ENCODE results near the gene NFIB. TPM values are rescaled to one million over a fixed set of nuclear protein-coding genes. Genes with fewer than 3 reads are reported as not detected.

The NFIB gene
- total RNA-seq, 1 experiment from 2014 or later: 14.3 TPM

GRCh38 chr9:14236591-14236990 is 77.3 kb downstream of the NFIB start:
- Histone ChIP-seq H3K14ac (ENCODE audit: insufficient read depth, low read length) (no peak overlapping the region), H3K27me3 (ENCODE audit: insufficient read depth, low read length) (no peaks in the 10 kb centered on the region), H3K4me2 (ENCODE audit: insufficient read depth, insufficient read length, low read length) (no peak overlapping the region), H3K23me2 (ENCODE audit: insufficient read length, low read depth, low read length, poor library complexity, severe bottlenecking) (no peaks in the 10 kb centered on the region), H4K20me1 (ENCODE audit: control insufficient read depth, insufficient read depth, insufficient read length) (no peaks in the 10 kb centered on the region), H3K23ac (ENCODE audit: insufficient read length, low read depth, low read length) (no peak overlapping the region), H2BK5ac (ENCODE audit: insufficient read length, low read length) (no peak overlapping the region), H3K27ac (ENCODE audit: insufficient read length, low read depth, low read length) (no peak overlapping the region), H3K79me1 (ENCODE audit: insufficient read depth, low read depth, low read length, poor library complexity, severe bottlenecking) (no peaks in the 10 kb centered on the region), H2BK12ac (ENCODE audit: insufficient read length, low read depth, low read length) (no peak overlapping the region), H3K9ac (ENCODE audit: extremely low read depth, insufficient read length, low read length) (no peak overlapping the region), H3K18ac (ENCODE audit: insufficient read length, low read depth, low read length) (no peak overlapping the region), H3K79me2 (ENCODE audit: insufficient read depth, low read length) (no peaks in the 10 kb centered on the region), H3K4ac (ENCODE audit: low read depth, low read length) (no peak overlapping the region), H4K91ac (ENCODE audit: insufficient read length, low read depth, low read length) (no peak overlapping the region), H2AFZ (ENCODE audit: low read length) (no peak overlapping the region), H4K5ac (ENCODE audit: insufficient read length, low read depth, low read length) (no peak overlapping the region), H2AK5ac (ENCODE audit: insufficient read length, low read length) (no peak overlapping the region), H3K4me1 (ENCODE audit: insufficient read depth, low read length) (peaks cover 13% of the 10 kb centered on the region; the same call in 1 of the 2 replicates), H2BK20ac (ENCODE audit: low read depth, low read length, poor library complexity, severe bottlenecking) (no peak overlapping the region), H2BK15ac (ENCODE audit: low read depth, low read length) (no peak overlapping the region), H2BK120ac (ENCODE audit: low read depth, low read length, poor library complexity, severe bottlenecking) (no peak overlapping the region), H3K9me3 (ENCODE audit: control insufficient read depth, low read depth, low read length) (no peaks in the 10 kb centered on the region), H3T11ph (ENCODE audit: low read length) (no peak overlapping the region), H3K56ac (ENCODE audit: insufficient read length, low read depth, low read length) (no peak overlapping the region), H4K8ac (replicated peaks; ENCODE audit: insufficient read length, low read depth, low read length) (no peak overlapping the region)
- no peak overlapping the region for H3K4me3 Mint-ChIP-seq
- no peaks in the 10 kb centered on the region for H3K9me3 Mint-ChIP-seq
- no peaks in the 10 kb centered on the region for H3K27me3 Mint-ChIP-seq (ENCODE audit: low read depth)
- peaks cover 0 to 2% (median 0%) of the 10 kb centered on the region in 3 experiments; a peak in 1 of 7 replicates for H3K36me3 Mint-ChIP-seq (ENCODE audit: insufficient read depth in 1 of 3, low read depth in 3 of 3)
- no peak overlapping the region for H3K27ac Mint-ChIP-seq
- H3K4me1 Mint-ChIP-seq: peaks cover 30 to 56% of the 10 kb centered on the region in 2 experiments
- no peak for DNase-seq
- TF ChIP-seq, protein P1, sequence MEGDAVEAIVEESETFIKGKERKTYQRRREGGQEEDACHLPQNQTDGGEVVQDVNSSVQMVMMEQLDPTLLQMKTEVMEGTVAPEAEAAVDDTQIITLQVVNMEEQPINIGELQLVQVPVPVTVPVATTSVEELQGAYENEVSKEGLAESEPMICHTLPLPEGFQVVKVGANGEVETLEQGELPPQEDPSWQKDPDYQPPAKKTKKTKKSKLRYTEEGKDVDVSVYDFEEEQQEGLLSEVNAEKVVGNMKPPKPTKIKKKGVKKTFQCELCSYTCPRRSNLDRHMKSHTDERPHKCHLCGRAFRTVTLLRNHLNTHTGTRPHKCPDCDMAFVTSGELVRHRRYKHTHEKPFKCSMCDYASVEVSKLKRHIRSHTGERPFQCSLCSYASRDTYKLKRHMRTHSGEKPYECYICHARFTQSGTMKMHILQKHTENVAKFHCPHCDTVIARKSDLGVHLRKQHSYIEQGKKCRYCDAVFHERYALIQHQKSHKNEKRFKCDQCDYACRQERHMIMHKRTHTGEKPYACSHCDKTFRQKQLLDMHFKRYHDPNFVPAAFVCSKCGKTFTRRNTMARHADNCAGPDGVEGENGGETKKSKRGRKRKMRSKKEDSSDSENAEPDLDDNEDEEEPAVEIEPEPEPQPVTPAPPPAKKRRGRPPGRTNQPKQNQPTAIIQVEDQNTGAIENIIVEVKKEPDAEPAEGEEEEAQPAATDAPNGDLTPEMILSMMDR (conservative IDR thresholded peaks at IDR 0.05): no peak
- WGBS (ENCODE audit: extremely low coverage, insufficient read length, low lambda C conversion rate): no CpG with 5 or more reads among the region's 1 CpG

All from H9 (cell line).